HG02981 (cell line): ENCODE results near the gene NUB1.

Experiments used
- ATAC-seq: cut with Tn5 transposase; IDR thresholded peaks from one replicate; pipeline ENCODE4 v1.9.1; 2021; ENCODE audit warnings: mild to moderate bottlenecking, moderate library complexity; ENCODE audit not compliant: unreplicated experiment

Gene NUB1

GRCh38 chr7:151420144-151420543, 78.5 kb downstream of the NUB1 start:
- ATAC-seq: no peak

GRCh38 chr7:151422212-151422611, 80.6 kb downstream of the NUB1 start:
- ATAC-seq: no peak

- ATAC-seq: no peak
Observed at GRCh38 chr7:151423226-151423625, 81.6 kb downstream of the NUB1 start.

DNA sequence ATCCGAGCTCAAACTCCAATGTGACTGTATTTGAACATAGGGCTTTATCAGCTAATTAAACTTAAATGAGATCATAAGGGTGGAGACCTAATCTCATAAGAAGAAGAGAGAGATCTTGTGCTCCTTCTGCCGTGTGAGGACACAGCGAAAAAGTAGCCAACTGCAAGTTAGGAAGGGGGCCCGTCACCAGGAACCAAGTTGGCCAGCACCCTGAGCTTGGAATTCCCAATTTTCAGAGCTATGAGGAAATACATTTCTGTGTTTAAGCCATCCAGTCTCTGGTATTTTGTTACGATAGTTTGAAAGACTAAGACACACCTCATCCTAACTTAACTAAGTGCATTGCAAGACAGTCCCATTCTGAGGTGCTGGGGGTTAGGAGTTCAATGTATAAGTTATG, 82.3 kb downstream of the NUB1 start:
- ATAC-seq: no peak

- no peak for ATAC-seq
Observed at GRCh38 chr7:151424799-151425198, 83.2 kb downstream of the NUB1 start.

DNA sequence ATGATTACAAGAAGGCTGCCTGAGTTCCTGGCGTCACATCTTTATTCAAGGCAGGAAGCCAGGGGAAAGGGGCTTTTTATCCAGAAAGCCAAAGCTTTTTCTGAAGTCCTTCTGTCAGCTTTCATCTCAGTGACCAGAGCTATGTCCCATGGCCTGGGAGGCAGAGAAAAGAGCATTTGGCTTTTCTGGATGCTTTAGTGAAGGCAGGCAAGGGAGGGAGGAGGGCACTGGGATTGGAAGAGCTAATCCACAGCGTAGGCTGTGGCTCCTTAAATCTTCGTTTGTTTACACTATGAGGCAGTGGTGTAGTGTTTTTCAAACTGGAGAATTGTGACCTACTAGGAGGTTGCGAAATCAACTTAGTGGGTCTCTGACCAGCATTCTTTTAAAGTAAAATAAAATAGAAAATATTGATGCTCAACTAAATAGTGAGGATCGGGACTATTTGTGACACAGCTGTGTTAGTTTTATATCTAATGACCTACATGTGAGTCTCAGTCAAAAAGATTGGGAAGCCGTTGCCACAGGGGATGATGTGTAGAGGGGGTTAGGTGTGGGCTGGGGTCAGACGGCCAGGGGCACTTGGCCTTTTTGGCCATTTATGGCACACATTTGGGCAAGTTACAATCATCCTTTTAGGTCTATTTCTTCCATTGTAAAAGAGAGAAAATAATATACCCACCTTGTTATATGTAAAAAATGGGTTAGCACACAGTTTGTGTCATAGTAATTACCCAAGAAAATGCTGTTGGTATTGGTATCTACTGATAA, 84.2 kb downstream of the NUB1 start:
- ATAC-seq: no peak

DNA sequence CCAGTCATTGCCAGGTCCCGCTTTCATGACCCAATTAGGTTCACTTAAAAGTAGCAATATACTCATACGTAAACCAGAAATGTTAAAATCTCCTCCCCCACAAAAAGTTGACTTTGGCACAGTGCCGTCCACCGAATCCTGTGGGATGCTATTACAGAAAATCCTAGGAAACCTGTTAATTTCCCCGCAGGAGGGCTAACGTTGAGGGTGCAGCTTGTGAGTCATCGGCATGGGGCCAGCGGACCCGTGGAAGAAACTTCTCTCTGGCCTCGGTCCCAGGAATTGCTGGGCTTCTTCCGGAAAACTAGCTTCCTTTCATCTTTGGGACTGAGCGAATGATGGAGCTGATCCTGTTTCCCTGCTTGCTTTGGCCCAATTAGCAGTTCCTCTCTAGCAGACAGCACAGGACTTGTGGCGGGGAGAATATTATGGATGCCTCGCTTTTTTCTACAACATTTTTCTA, 84.9 kb downstream of the NUB1 start:
- no peak for ATAC-seq

DNA sequence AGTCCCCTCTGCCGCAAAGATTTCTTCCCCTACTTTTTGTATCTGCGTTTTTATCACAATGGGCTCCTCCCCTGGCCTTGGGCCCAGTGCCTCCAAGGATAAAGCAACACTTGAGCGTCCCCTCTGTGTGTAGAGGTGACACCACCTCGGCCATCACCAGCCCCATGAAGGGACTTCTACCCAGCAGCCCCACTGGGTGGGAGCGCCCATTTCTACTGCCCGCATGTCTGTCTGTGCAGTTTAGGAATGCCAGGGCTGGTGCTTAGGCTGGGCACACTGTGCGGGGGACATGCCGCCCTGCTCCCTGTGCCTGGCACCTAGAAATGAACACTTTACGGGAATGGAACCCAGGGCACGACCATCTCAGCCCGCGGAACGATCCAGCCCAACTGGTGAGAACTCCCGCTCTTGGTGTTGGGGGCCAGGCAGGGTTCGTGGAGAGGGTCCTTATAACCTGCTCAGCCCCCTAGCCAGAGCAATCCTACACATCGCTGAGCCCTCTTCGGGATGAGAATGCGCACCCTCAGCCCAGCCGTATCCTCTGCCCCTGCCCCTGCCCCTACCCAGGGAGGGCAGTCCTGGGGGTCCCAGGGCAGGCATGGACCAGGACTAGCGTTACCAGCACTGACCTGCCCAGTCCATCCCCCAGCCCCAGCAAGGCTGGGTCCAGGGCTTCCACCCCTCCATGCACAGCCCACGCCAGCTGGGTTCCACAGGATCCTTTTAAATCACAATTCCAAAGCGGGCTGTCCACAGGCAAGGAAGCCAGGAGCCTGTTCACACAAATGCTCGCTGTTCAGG, 85.5 kb downstream of the NUB1 start:
- ATAC-seq: no peak

DNA sequence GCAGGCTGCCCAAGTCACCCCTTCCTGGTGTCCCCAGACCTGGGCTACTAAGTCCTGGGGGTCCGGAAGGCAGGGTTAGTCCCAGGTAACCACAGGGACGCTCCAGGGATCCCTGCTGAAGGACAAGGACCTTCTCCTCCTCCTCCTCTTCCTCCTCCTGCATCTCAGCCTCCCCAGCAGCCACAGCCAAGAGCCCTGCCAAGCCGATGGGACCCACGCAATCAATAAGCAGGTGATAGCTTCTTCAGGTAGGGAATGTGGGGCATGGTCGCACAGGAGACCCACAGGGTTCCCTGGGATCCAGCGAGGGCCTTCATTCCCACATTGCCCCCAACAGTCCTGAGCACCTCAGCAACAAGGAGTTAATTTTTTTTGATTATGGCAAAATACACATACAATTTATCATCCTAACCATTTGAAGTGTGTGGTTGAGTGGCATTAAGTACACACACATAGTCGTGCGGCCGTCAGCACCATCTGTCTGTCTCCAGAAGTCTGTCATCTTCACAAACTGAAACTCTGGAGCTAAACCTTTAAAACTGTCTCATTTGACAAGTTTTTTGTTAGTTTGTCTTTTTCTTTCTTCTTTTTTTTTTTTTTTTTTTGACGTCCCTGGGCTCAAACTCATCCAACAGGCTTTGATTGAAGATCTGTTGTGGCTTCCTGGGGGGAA, 86.2 kb downstream of the NUB1 start:
- ATAC-seq: no peak
